Adrenal gland (tissue), 19 donors: Measurements from ENCODE around the gene UGT2A1. TPM values are rescaled to one million over a fixed set of nuclear protein-coding genes. Genes with fewer than 3 reads are reported as not detected.

ENCODE experiments used
- DNase-seq, 7 donors: peaks; one replicate each; pipeline ENCODE4 v3.0.0-alpha.2; 2019 to 2020
- H3K27ac ChIP-seq, 5 donors: fragments of 200-600 bp; sonication (generic) in 4 of 5; 1 replicate in 3 of 5; 2 replicates in 2 of 5; pipeline versions ENCODE4 v1.5.1 to v1.8.0; 2016 to 2020; ENCODE audit warnings: mild to moderate bottlenecking in 1 of 5
- H3K27me3 ChIP-seq: fragments of 200-600 bp; 2 replicates; pipeline ENCODE4 v1.8.0; 2021
- H3K36me3 ChIP-seq, 2 donors: fragments of 200-600 bp; replicated peaks in 1 of 2; 1 replicate in 1 of 2; 2 replicates in 1 of 2; pipeline versions ENCODE4 v1.5.1 to v1.8.0; 2018 to 2022
- H3K4me1 ChIP-seq, 2 donors: fragments of 200-600 bp; replicated peaks in 1 of 2; 1 replicate in 1 of 2; 2 replicates in 1 of 2; pipeline versions ENCODE4 v1.5.1 to v1.8.0; 2018 to 2021
- H3K4me3 ChIP-seq, 4 donors: fragments of 200-600 bp; sonication (generic) in 3 of 4; one replicate each; pipeline ENCODE4 v1.5.1; 2016 to 2018
- H3K9me3 ChIP-seq, 3 donors: fragments of 200-600 bp; sonication (generic) in 1 of 3; replicated peaks in 1 of 3; 1 replicate in 2 of 3; 2 replicates in 1 of 3; pipeline versions ENCODE4 v1.5.1 to v1.8.0; 2016 to 2021
- POLR2A ChIP-seq, 2 donors: fragments of 450-650 bp; IDR thresholded peaks; one replicate each; pipeline ENCODE4 v1.6.1; 2017; ENCODE audit warnings: antibody characterized with exemption in 2 of 2, mild to moderate bottlenecking in 2 of 2, moderate library complexity in 1 of 2
- WGBS, 4 donors: extraction: QIAGEN DNeasy Blood & Tissue Kit in 2 of 4; methylation state at CpG; one replicate each; pipeline versions ENCODE4 v1.1.5 to v1.1.7; 2013 to 2017; 5-methylcytosine and 5-hydroxymethylcytosine counted together
- intact Hi-C, 2 donors: fragments of 100-400 bp; cut with DNase I; formaldehyde crosslinking; loops; one replicate each; pipeline versions ENCODE4 v1.14.1 to v1.15.0; 2022 to 2023
- long read RNA-seq, 10 donors: library from polyadenylated mRNA in 3 of 10; unstranded in 2 of 10; stranded (forward) in 1 of 10; transcript quantifications; one replicate each; pipeline ENCODE4 v2.0.0 and lab custom pipeline, GENCODE V29; 2021 to 2026
- polyA plus RNA-seq, 3 donors: library from polyadenylated mRNA; stranded (reverse); fragments of 200-250 nt in 2 of 3; fragments of 350-450 nt in 1 of 3; fragmentation: Illumina TruSeq in 1 of 3; extraction: RNeasy Lipid Tissue Mini Kit (QIAGEN cat#74804) in 1 of 3; gene quantifications; one replicate each; pipeline ENCODE4 v1.2.3, GENCODE V29; 2013 to 2014
- total RNA-seq, 9 donors: library from RNA; depleted of rRNA in 4 of 9; stranded (reverse); fragments of >200 nt in 4 of 9; fragments of 120-200 nt in 1 of 9; fragmentation: NEBNext Ultra II Directional in 1 of 9; extraction: Animal tissue kit (Norgen Biotek cat#: 25700) in 1 of 9; gene quantifications; one replicate each; pipeline versions ENCODE4 v1.1.0 to v1.2.4, GENCODE V29; 2013 to 2023
- TF ChIP-seq, protein P1 (sequence below), 6 experiments: fragments of 450-650 bp in 4 of 6; fragments of 200-600 bp in 2 of 6; sonication (generic) in 1 of 6; IDR thresholded peaks; 1 replicate in 5 of 6; 2 replicates in 1 of 6; pipeline versions ENCODE4 v1.5.1 to v1.8.0; 2016 to 2021; ENCODE audit warnings: antibody characterized with exemption in 6 of 6, mild to moderate bottlenecking in 2 of 6, moderate library complexity in 1 of 6
- donor health status: healthy with polysubstance abuse.
- donor health status: Bipolar disorder and iron deficiency.
- donor health status: DM: yes; HTN: yes; CAD: no.
- donor health status: DM: no; HTN: no; CAD: no.
- donor health status: DM: no; HTN: no; CAD: no.
- donor health status: DM: yes; HTN: yes; CAD: no.

Gene UGT2A1
- under 1 TPM in 1 of 9 donors, not detected in 8; 0.11 TPM for total RNA-seq
- polyA plus RNA-seq = not detected
- long read RNA-seq, donor 1 = 0 reads
- long read RNA-seq, donor 2 = 0 reads
- long read RNA-seq, donor 3 = 0 reads
- long read RNA-seq, donor 4 = 0 reads
- long read RNA-seq, donor 5 = 0 reads
- long read RNA-seq, donor 6 = 0 reads
- long read RNA-seq, donor 7 = 0 reads
- long read RNA-seq, donor 8 = 0 reads
- long read RNA-seq, donor 9 = 0 reads
- long read RNA-seq, donor 10 = 0 reads

DNA sequence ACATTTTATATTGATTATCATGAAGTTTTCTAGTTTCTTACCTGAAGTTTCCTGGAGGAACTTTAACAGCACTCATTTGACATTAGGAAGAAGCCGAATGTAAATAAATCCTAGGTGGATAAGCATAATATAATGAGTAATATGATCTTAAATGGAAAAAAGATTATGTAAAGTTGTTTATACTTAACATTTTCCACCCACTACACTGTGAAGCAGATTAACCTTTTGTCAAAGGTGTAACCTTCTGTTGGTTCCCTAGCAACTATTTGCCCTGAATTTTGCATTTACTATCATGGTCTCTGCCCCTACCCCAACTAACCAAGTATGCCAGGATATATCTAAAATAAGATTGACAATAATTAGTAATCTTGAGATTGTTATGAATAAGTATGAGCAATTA, at the start of gene UGT2A1:
Gene UGT2A1, minus strand, starts transcription at position 101 of the 400 bp plus-strand sequence. CDS start 5,603 bp downstream, outside the sequence.
- H3K4me1 ChIP-seq = no peaks in the 10 kb centered on the region
- no peak for DNase-seq
- intact Hi-C loops = no loop called here
- no peak for TF ChIP-seq POLR2A (IDR thresholded peaks at IDR 0.05)
- WGBS, 4 donors = 69 to 89% (median 77%) methylated on average over 1 of the region's 1 CpG
- no peak within 1 kb of the TSS for H3K4me3 ChIP-seq
- H3K9me3 ChIP-seq = no peaks in the 10 kb centered on the region
- H3K27ac ChIP-seq = no peak within 1 kb of the TSS
- H3K36me3 ChIP-seq = no peaks in the 10 kb centered on the region
- no peaks in the 10 kb centered on the region for H3K27me3 ChIP-seq

DNA sequence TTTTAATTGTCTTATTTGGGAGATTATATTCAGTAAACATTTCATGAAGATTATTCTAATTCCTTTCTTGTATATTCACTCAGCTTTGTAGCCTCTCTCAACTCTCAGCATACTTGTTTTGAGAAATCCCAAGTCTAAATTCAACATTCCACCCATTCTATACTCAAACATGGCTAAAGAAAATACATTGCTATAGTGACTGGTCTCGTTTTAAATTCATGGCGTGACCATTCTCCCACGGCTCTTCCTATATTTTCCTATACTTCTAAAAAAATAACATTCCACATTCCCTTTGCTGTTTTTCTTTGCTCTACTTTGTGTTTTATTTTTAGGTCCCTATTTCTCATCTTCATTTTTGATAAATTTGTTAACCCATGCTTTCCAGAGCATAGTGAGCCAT, 49.2 kb upstream of the UGT2A1 start:
- WGBS, 4 donors = 77 to 86% (median 81%) methylated on average over 3 of the region's 3 CpGs

DNA sequence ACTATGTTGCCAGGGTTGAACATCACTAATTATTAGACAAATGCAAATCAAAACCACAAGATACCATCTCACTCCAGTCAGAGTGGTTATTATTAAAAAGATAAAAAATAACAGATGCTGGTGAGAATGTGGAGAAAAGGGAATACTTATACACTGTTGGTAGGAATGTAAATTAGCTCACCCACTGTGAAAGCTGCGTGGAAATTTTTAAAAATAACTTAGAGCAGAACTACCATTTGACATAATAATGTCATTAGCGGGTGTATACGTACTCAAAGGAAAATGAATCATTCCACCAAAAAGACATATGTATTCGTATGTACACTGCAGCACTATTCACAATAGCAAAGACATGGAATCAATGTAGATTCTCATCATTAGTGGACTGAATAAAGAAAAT, 48.6 kb upstream of the UGT2A1 start:
- Histone ChIP-seq H3K27me3 (no peaks in the 10 kb centered on the region), H3K9me3 (no peaks in the 10 kb centered on the region), H3K27ac (no peak overlapping the region), H3K4me1 (no peaks in the 10 kb centered on the region), H3K4me3 (no peak overlapping the region), H3K36me3 (no peaks in the 10 kb centered on the region)
- TF ChIP-seq, protein P1, sequence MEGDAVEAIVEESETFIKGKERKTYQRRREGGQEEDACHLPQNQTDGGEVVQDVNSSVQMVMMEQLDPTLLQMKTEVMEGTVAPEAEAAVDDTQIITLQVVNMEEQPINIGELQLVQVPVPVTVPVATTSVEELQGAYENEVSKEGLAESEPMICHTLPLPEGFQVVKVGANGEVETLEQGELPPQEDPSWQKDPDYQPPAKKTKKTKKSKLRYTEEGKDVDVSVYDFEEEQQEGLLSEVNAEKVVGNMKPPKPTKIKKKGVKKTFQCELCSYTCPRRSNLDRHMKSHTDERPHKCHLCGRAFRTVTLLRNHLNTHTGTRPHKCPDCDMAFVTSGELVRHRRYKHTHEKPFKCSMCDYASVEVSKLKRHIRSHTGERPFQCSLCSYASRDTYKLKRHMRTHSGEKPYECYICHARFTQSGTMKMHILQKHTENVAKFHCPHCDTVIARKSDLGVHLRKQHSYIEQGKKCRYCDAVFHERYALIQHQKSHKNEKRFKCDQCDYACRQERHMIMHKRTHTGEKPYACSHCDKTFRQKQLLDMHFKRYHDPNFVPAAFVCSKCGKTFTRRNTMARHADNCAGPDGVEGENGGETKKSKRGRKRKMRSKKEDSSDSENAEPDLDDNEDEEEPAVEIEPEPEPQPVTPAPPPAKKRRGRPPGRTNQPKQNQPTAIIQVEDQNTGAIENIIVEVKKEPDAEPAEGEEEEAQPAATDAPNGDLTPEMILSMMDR (IDR thresholded peaks at IDR 0.05) = no peak
- no peak for TF ChIP-seq POLR2A (IDR thresholded peaks at IDR 0.05)
- no peak for DNase-seq
- intact Hi-C loops = no loop called here
- 76 to 80% (median 80%) methylated on average over 4 of the region's 4 CpGs for WGBS, 4 donors

More for the DNA sequence above, 49.2 kb upstream of the UGT2A1 start:
- Histone ChIP-seq H3K9me3 (no peaks in the 10 kb centered on the region), H3K4me1 (no peaks in the 10 kb centered on the region), H3K36me3 (no peaks in the 10 kb centered on the region), H3K27me3 (no peaks in the 10 kb centered on the region), H3K4me3 (no peak overlapping the region), H3K27ac (no peak overlapping the region)
- no peak for DNase-seq
- intact Hi-C loops = no loop called here
- no peak for TF ChIP-seq POLR2A (IDR thresholded peaks at IDR 0.05)
- TF ChIP-seq, protein P1 (IDR thresholded peaks at IDR 0.05) = no peak

DNA sequence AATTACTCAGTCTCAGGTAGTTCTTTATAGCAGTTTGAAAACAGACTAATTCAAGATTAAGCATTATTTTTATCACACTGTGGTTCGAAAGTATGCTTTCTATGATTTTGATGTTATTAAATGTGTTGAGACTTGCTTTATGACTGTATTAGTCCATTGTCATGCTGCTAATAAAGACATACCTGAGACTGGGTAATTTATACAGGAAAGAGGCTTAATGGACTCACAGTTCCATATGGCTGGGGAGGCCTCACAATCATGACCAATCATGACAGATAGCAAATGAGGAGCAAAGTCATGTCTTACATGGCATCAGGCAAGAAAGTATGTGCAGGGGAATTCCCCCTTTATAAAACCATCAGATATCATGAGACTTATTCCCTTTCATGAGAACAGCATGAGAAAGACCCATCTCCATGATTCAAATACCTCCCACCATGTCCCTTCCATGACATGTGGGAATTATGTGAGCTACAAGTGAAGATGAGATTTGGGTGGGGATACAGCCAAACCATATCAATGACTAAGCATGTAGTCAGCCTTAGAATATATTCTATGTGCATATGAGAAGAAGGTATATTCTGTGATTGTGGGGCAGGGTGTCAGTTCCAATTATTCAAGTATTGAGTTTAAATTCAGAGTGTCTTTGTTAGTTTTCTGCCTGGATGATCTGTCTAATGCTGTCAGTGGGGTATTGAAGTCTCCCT, 44.6 kb upstream of the UGT2A1 start:
- Histone ChIP-seq H3K4me1 (no peaks in the 10 kb centered on the region), H3K27me3 (no peaks in the 10 kb centered on the region), H3K4me3 (no peak overlapping the region), H3K27ac (no peak overlapping the region), H3K36me3 (no peaks in the 10 kb centered on the region), H3K9me3 (no peaks in the 10 kb centered on the region)
- no peak for TF ChIP-seq POLR2A (IDR thresholded peaks at IDR 0.05)
- TF ChIP-seq, protein P1 (IDR thresholded peaks at IDR 0.05) = no peak
- WGBS, 4 donors = 70 to 83% (median 74%) methylated on average over 1 of the region's 1 CpG
- intact Hi-C loops = no loop called here
- no peak for DNase-seq
